Esophagus mucosa (tissue), 1 donor: Measurements from ENCODE around the gene ARL14. TPM values are rescaled to one million over a fixed set of nuclear protein-coding genes. Genes with fewer than 3 reads are reported as not detected.
"Not testable (repeated sequence)": the region's sequence is repeated elsewhere in the genome, so short reads cannot be mapped to it uniquely, and the experiment has no call there.

Experiments
- ATAC-seq: fragments of 200-7000 bp; cut with Tn5 transposase; one replicate; pipeline ENCODE4 v1.9.1; 2020
- total RNA-seq: library from RNA; stranded (reverse); gene quantifications from one replicate; pipeline ENCODE4 v1.2.4, GENCODE V29; 2023
- donor health status: DM: yes; HTN: yes; CAD: no.

Gene ARL14
- total RNA-seq, 1 donor from 2014 or later: 0.32 TPM

GRCh38 chr3:160678292-160678842 is 1.4 kb downstream of the ARL14 start:
- ATAC-seq: no peak

DNA sequence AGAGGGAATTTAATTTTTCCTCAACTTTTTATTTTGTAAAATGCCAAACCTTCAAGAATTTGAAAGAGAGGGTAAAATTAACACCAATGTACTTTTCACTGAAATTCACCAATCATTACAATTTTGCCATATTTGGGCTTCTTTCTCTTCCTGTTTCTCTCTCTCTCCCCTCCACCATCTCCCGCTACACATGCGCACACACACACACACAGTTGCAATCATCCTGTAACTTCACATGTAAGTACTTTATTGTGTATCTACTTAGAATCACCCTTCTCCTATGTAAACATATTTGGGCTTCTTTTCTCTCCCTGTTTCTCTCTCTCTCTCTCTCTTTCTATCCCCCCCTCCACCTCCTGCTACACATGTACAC is 7.4 kb downstream of the ARL14 start:
- ATAC-seq: no peak

GRCh38 chr3:160685144-160685766 is 8.3 kb downstream of the ARL14 start:
- no peak for ATAC-seq

GRCh38 chr3:160686955-160687535 is 10.1 kb downstream of the ARL14 start:
- no peak for ATAC-seq

DNA sequence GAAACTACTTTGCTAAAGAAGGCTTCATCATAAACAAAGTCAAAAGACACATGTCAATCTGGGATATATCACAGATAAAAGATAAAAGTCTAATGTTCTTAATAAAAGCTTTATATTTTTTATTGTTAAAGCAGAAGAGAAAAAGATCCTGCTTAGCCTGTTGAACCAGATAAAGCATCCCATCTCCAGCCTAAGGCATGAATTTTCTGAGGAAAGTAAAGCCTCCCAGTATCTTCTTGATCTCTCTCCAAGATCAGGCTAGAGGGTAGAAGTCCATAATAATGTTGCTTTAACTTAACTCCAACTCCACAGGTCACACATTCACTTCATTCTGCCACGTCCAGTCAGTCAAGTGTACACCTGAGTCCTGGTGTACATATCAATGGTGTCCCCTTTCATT is 14.2 kb downstream of the ARL14 start:
- ATAC-seq: no peak

- no peak for ATAC-seq
These were observed 15.0 kb downstream of the ARL14 start for GRCh38 chr3:160691962-160692361.

DNA sequence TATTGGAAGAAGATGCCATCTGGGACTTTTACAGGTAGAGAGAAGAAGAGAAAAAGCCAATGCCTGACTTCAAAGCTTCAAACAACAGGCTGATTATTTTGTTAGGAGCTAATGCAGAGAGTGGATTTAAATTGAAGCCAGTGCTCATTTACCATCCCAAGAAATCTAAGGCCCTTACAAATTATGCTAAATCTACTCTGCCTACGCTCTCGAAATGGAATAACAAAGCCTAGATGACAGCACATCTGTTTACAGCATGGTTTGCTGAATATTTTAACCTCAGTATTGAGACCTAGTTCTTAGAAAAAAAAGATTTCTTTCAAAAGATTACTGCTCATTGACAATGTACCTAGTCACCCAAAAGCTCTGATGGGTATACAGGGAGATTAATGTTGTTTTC is 16.2 kb downstream of the ARL14 start:
- ATAC-seq: no peak

- no peak for ATAC-seq
These were observed 17.4 kb downstream of the ARL14 start for GRCh38 chr3:160694345-160694744.

GRCh38 chr3:160695003-160695402 is 18.0 kb downstream of the ARL14 start:
- ATAC-seq: no peak

- no peak for ATAC-seq
These were observed 19.0 kb downstream of the ARL14 start for GRCh38 chr3:160695915-160696327.

GRCh38 chr3:160697637-160698380 is 20.8 kb downstream of the ARL14 start:
- ATAC-seq: no peak

- ATAC-seq: no peak
These were observed 21.7 kb downstream of the ARL14 start for GRCh38 chr3:160698599-160699195.

DNA sequence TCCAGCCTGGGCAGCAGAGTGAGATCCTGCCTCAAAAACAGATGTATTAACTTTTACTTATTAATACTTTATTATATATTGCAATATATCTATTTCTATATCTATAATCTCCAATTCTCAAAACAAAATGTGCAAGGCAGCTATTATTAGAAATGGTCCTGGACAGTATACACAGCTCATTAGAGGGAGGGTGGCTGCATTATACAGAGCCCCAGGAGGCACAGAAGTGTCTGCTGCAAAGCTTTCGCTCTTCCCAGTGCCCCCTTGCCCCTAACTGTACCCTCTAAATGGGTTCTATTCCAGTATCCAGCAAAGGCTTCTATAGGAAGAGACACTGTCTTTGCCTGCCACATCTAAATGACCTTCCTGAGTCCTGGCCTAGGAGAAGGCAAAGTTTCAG is 24.5 kb downstream of the ARL14 start:
- no peak for ATAC-seq

GRCh38 chr3:160702290-160702689 is 25.3 kb downstream of the ARL14 start:
- no peak for ATAC-seq

GRCh38 chr3:160703974-160704373 is 27.0 kb downstream of the ARL14 start:
- no peak for ATAC-seq

DNA sequence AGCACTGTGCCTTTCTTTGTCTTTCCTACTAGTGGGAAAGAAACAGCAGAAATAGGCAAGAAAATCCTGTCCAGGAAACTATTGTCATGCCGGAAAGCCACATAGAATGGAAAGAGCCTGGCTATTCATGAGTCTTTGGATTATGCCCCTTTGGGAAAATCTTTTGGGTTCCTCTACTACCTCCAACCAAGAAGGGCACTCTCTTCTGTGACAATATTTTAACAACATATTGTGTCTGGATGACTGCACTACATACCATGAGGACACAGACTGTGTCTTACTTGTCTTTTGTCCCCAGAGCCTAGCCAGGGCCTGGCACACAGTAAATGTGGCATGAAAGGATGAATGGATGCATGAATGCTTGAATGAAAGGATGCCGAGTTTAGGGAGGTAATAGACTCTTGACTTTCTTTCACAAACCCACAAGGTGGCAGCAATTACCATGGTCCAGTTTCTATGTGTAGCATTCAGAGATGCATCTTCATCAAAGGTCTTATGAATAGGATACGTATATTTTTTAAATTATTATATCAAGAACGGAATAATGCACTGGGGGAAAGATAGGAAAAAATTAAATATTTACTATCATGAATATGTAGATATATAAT is 30.3 kb downstream of the ARL14 start:
- ATAC-seq: peak; percentile 55

DNA sequence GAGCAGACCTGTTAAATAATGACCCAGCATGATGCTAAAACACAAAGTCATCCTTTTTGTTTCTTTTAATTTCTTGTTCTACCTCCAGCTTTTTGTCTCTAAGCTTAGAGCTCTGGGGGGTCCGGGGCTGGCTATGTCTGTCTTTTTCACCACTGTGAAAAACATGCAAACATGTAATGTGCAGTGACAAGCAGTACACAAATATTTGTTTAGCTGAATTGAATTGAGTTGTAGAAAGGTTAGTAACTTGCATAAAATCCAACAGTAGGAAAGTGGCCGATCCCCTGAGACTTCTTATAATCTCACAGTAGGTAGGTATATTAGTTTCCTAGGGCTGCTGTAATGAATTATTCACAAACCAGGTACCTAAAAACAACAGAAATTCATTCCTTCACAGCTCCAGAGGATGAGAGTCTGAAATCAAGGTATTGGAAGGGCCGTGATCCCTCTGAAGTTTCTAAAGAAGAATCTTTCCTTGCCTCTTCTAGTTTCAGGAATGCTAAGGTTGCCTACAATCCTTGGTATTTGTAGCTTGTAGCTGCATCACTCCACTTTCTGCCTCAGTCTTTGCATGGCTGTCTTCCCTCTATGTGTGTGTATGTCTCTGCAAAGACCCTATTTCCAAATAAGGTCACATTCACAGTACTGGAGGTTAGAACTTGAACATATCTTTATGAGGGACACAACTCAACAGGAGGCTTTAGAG is 32.7 kb downstream of the ARL14 start:
- no peak for ATAC-seq

GRCh38 chr3:160713144-160713543 is 36.2 kb downstream of the ARL14 start:
- not testable (repeated sequence) for ATAC-seq

GRCh38 chr3:160719710-160720109 is 42.8 kb downstream of the ARL14 start:
- ATAC-seq: peak; percentile 23

DNA sequence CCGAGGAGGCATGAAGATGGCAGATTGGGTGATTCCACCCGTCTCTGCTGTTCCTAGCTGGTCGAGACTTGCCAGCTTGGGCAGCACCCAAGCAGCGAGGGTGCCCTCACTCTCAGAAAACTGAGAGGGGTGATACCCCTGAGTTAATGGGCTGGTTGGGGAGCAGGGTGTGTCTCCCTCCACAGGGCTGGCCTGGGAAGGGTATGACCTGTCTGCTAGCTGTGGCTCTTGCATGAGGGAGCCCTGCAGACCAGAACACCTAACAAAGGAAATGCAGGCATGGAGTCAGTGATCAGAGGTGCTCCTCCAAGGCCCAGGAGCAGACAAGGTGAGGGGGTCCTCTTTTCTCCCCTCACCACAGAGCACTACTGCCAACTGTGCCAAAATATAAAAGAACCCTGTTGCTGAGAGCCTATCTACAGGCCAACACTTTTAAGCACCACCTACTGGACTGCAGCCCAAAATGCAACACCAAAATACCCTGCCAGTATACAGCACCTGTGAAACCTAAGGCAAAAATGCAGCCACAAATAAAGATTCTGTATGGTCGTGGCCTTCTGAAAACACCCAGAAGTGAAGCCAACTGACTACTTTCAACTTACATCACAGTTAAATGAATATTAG is 43.3 kb downstream of the ARL14 start:
- no peak for ATAC-seq

DNA sequence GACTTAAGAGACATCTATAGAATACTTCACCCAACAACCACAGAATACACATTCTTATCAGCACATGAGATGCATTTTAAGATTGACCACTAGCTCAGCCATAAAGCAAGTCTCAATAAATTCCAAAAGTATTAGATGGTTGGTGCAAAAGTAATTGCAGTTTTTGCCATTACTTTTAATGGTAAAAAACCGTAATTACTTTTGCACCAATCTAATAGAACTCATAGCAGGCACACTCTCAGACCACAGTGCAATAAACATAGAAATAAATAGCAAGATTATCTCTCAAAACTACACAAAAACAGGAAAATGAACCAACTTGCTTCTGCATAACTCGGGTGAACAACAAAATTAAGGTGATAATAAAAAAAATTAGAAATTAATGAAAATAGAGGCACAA is 45.4 kb downstream of the ARL14 start:
- ATAC-seq: no peak

GRCh38 chr3:160725338-160725737 is 48.4 kb downstream of the ARL14 start:
- ATAC-seq: no peak
